Measurements from ENCODE around the gene KCNG2. TPM values are rescaled to one million over a fixed set of nuclear protein-coding genes. Genes with fewer than 3 reads are reported as not detected.

The KCNG2 gene
- total and polyA plus RNA-seq, 2 experiments from 2014 or later = not detected

GRCh38 chr18:79871481-79872091 lies 73.8 kb downstream of the KCNG2 start:
- no peak for DNase-seq (ENCODE audit: low spot score)
- TF ChIP-seq EZH2phosphoT487 (IDR thresholded peaks at IDR 0.05; ENCODE audit: low read depth, severe bottlenecking, unreplicated experiment) (no peak), EZH2 (IDR thresholded peaks at IDR 0.05; ENCODE audit: borderline replicate concordance) (no peak)

GRCh38 chr18:79872527-79873444 lies 75.0 kb downstream of the KCNG2 start:
- H3K9me2 ChIP-seq (replicated peaks; ENCODE audit: insufficient read depth) = no peaks in the 10 kb centered on the region
- H4K20me1 ChIP-seq (ENCODE audit: insufficient read depth, poor library complexity, severe bottlenecking) = no peaks in the 10 kb centered on the region
- 74% methylated on average over 28 of the region's 36 CpGs for WGBS (ENCODE audit: low lambda C conversion rate, missing lambda C conversion rate)
- no peak overlapping the region for H3K27ac ChIP-seq
- no peaks in the 10 kb centered on the region for H3K36me3 ChIP-seq (replicated peaks; ENCODE audit: insufficient read depth, low read depth)
- no peak for DNase-seq (ENCODE audit: low spot score)
- no peaks in the 10 kb centered on the region for H3K4me1 ChIP-seq (ENCODE audit: insufficient read depth)
- H3K9me3 ChIP-seq (ENCODE audit: low read depth) = no peaks in the 10 kb centered on the region
- H3K4me3 ChIP-seq = no peak overlapping the region
- no peaks in the 10 kb centered on the region for H3K27me3 ChIP-seq
- no peaks in the 10 kb centered on the region for H3K79me2 ChIP-seq
- no peak overlapping the region for H3K4me2 ChIP-seq
- no peak overlapping the region for H2AFZ ChIP-seq
- TF ChIP-seq EZH2 (IDR thresholded peaks at IDR 0.05; ENCODE audit: borderline replicate concordance) = no peak
- no peak for TF ChIP-seq EZH2phosphoT487 (IDR thresholded peaks at IDR 0.05; ENCODE audit: low read depth, severe bottlenecking, unreplicated experiment)
- TF ChIP-seq CTCF (IDR thresholded peaks at IDR 0.05; ENCODE audit: poor library complexity) = no peak

More at GRCh38 chr18:79871481-79872091, 73.8 kb downstream of the KCNG2 start:
- no peaks in the 10 kb centered on the region for H4K20me1 ChIP-seq (ENCODE audit: insufficient read depth, poor library complexity, severe bottlenecking)
- no peak overlapping the region for H3K4me3 ChIP-seq
- no peaks in the 10 kb centered on the region for H3K79me2 ChIP-seq
- no peak overlapping the region for H2AFZ ChIP-seq
- no peak overlapping the region for H3K4me2 ChIP-seq
- no peaks in the 10 kb centered on the region for H3K27me3 ChIP-seq
- H3K36me3 ChIP-seq (replicated peaks; ENCODE audit: insufficient read depth, low read depth) = no peaks in the 10 kb centered on the region
- H3K4me1 ChIP-seq (ENCODE audit: insufficient read depth) = no peaks in the 10 kb centered on the region
- no peak overlapping the region for H3K27ac ChIP-seq
- H3K9me3 ChIP-seq (ENCODE audit: low read depth) = no peaks in the 10 kb centered on the region
- H3K9me2 ChIP-seq (replicated peaks; ENCODE audit: insufficient read depth) = no peaks in the 10 kb centered on the region
- WGBS (ENCODE audit: low lambda C conversion rate, missing lambda C conversion rate) = 90% methylated on average over 33 of the region's 33 CpGs

GRCh38 chr18:79873449-79874110 lies 75.8 kb downstream of the KCNG2 start:
- Histone ChIP-seq H3K4me2 (no peak overlapping the region), H3K36me3 (replicated peaks; ENCODE audit: insufficient read depth, low read depth) (no peaks in the 10 kb centered on the region), H4K20me1 (ENCODE audit: insufficient read depth, poor library complexity, severe bottlenecking) (no peaks in the 10 kb centered on the region), H3K4me3 (no peak overlapping the region), H3K9me3 (ENCODE audit: low read depth) (no peaks in the 10 kb centered on the region), H2AFZ (no peak overlapping the region), H3K27ac (no peak overlapping the region), H3K4me1 (ENCODE audit: insufficient read depth) (no peaks in the 10 kb centered on the region), H3K27me3 (no peaks in the 10 kb centered on the region), H3K79me2 (no peaks in the 10 kb centered on the region), H3K9me2 (replicated peaks; ENCODE audit: insufficient read depth) (no peaks in the 10 kb centered on the region)
- WGBS (ENCODE audit: low lambda C conversion rate, missing lambda C conversion rate) = 87% methylated on average over 34 of the region's 34 CpGs
- no peak for TF ChIP-seq EZH2phosphoT487 (IDR thresholded peaks at IDR 0.05; ENCODE audit: low read depth, severe bottlenecking, unreplicated experiment)
- TF ChIP-seq EZH2 (IDR thresholded peaks at IDR 0.05; ENCODE audit: borderline replicate concordance) = no peak
- no peak for TF ChIP-seq CTCF (IDR thresholded peaks at IDR 0.05; ENCODE audit: poor library complexity)
- no peak for DNase-seq (ENCODE audit: low spot score)
